Testis (tissue), 3 donors: ENCODE data around the gene GOLGA8J. TPM values are rescaled to one million over a fixed set of nuclear protein-coding genes. Genes with fewer than 3 reads are reported as not detected.
"Not testable (repeated sequence)": the region's sequence is repeated elsewhere in the genome, so short reads cannot be mapped to it uniquely, and the experiment has no call there.

Experiments
- DNase-seq: peaks from one replicate; pipeline ENCODE4 v3.0.0-alpha.2; 2019
- H3K27ac ChIP-seq, 2 donors: fragments of 200-600 bp; sonication (generic); one replicate each; pipeline ENCODE4 v1.5.1; 2019
- H3K27me3 ChIP-seq: fragments of 200-600 bp; sonication (generic); one replicate; pipeline ENCODE4 v1.5.1; 2019
- H3K36me3 ChIP-seq: fragments of 200-600 bp; sonication (generic); one replicate; pipeline ENCODE4 v1.5.1; 2017; ENCODE audit warnings: low read depth; ENCODE audit errors: missing control alignments
- H3K4me1 ChIP-seq: fragments of 200-600 bp; sonication (generic); one replicate; pipeline ENCODE4 v1.5.1; 2019
- H3K4me3 ChIP-seq, 2 donors: fragments of 200-600 bp; sonication (generic); one replicate each; pipeline ENCODE4 v1.5.1; 2017 to 2019
- H3K9me3 ChIP-seq: fragments of 200-600 bp; sonication (generic); one replicate; pipeline ENCODE4 v1.5.1; 2017
- CTCF ChIP-seq, 3 experiments: fragments of 450-650 bp in 2 of 3; fragments of 200-600 bp in 1 of 3; sonication (generic) in 1 of 3; IDR thresholded peaks; one replicate each; pipeline ENCODE4 v1.5.1; 2016 to 2019; ENCODE audit warnings: antibody characterized with exemption in 3 of 3, mild to moderate bottlenecking in 2 of 3, moderate library complexity in 1 of 3
- POLR2A ChIP-seq: fragments of 450-650 bp; IDR thresholded peaks from one replicate; pipeline ENCODE4 v1.6.1; 2017; ENCODE audit warnings: antibody characterized with exemption, mild to moderate bottlenecking, moderate library complexity
- WGBS, 2 donors: methylation state at CpG; one replicate each; pipeline ENCODE4 v1.1.5; 2018; 5-methylcytosine and 5-hydroxymethylcytosine counted together
- intact Hi-C: fragments of 100-400 bp; cut with DNase I; formaldehyde crosslinking; loops from one replicate; pipeline ENCODE4 v1.15.1; 2023; ENCODE audit warnings: low total_unique reads
- polyA plus RNA-seq: library from polyadenylated mRNA; stranded (reverse); fragments of 350-450 nt; fragmentation: Illumina TruSeq; extraction: RNeasy Lipid Tissue Mini Kit (QIAGEN cat#74804); gene quantifications from one replicate; pipeline ENCODE4 v1.2.3, GENCODE V29; 2014; ENCODE audit warnings: low read depth, low replicate concordance; ENCODE audit not compliant: insufficient read depth
- total RNA-seq, 2 donors: library from RNA; depleted of rRNA; stranded (reverse); fragments of >200 nt; gene quantifications; one replicate each; pipeline ENCODE4 v1.2.3, GENCODE V29; 2016

The GOLGA8J gene
- total and polyA plus RNA-seq, 3 donors from 2014 or later: 5.1 to 11.5 (median 6.3) TPM

DNA sequence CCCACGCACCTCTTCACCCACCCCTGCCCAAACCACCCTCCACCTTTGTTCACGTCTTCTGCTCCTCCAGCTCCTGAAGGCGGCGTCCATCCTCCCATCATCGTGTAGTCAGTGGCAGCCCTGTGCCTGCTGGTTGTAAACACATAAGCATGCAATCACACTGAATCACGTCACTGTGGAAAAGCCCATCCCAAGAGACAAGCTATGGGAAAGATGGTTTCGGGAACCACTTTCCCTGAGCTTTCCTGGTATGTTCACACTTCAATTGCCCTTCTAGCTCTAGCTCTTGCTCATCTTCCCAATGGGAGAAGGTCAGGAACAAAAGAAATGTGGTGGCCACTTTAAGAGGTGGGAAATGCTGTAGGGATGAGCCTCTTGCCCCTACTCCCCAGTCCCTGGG is 14.4 kb upstream of the GOLGA8J start:
- no peaks in the 10 kb centered on the region for H3K27me3 ChIP-seq
- no peaks in the 10 kb centered on the region for H3K9me3 ChIP-seq
- intact Hi-C loops: no loop called here
- TF ChIP-seq POLR2A (no peak), CTCF (IDR thresholded peaks at IDR 0.05) (no peak)
- no peaks in the 10 kb centered on the region for H3K36me3 ChIP-seq
- peaks cover 7% of the 10 kb centered on the region for H3K4me1 ChIP-seq
- DNase-seq: no peak
- no peak overlapping the region for H3K27ac ChIP-seq
- WGBS, 2 donors: 93 to 96% methylated on average over 7 of the region's 7 CpGs
- no peak overlapping the region for H3K4me3 ChIP-seq

GRCh38 chr15:30072630-30073029 is 10.1 kb upstream of the GOLGA8J start:
- Histone ChIP-seq H3K27me3 (no peaks in the 10 kb centered on the region), H3K27ac (no peak overlapping the region), H3K4me1 (no peaks in the 10 kb centered on the region), H3K36me3 (no peaks in the 10 kb centered on the region), H3K9me3 (no peaks in the 10 kb centered on the region), H3K4me3 (no peak overlapping the region)
- no peak for DNase-seq
- intact Hi-C loops: no loop called here
- TF ChIP-seq POLR2A: no peak
- no peak for TF ChIP-seq CTCF (IDR thresholded peaks at IDR 0.05)
- WGBS, 2 donors: 27 to 46% methylated on average over 7 of the region's 7 CpGs

GRCh38 chr15:30073915-30074314 is 8.8 kb upstream of the GOLGA8J start:
- Histone ChIP-seq H3K9me3 (no peaks in the 10 kb centered on the region), H3K4me3 (no peak overlapping the region), H3K4me1 (no peaks in the 10 kb centered on the region), H3K27me3 (no peaks in the 10 kb centered on the region), H3K36me3 (no peaks in the 10 kb centered on the region), H3K27ac (no peak overlapping the region)
- intact Hi-C loops: no loop called here
- WGBS, 2 donors: 75 to 81% methylated on average over 3 to 4 of the region's 4 CpGs
- TF ChIP-seq POLR2A (no peak), CTCF (IDR thresholded peaks at IDR 0.05) (no peak)
- DNase-seq: no peak

DNA sequence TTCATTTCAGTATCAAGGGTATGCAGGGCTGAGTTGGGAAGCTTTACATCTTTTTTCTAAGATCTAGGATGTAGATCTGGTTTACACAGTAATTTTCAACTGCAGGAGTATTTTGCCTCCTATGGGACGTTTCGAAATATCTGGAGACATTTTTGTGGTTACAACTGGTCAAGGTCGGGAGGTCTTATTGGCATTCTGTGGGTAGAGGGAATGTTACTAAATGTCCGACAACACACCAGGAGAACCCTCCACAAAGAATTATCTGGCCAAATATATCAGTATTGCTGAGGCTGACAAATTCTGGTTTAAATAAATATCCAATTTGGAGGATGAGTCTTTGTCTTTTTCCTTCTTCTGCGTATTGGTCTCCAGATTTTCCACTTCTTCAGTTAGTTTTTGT is 1.9 kb upstream of the GOLGA8J start:
- 48 to 86% methylated on average over 4 to 5 of the region's 5 CpGs for WGBS, 2 donors
- H3K27me3 ChIP-seq, H3K27ac ChIP-seq, H3K9me3 ChIP-seq, H3K36me3 ChIP-seq, H3K4me1 ChIP-seq, DNase-seq, H3K4me3 ChIP-seq, intact Hi-C loops: not testable (repeated sequence)

DNA sequence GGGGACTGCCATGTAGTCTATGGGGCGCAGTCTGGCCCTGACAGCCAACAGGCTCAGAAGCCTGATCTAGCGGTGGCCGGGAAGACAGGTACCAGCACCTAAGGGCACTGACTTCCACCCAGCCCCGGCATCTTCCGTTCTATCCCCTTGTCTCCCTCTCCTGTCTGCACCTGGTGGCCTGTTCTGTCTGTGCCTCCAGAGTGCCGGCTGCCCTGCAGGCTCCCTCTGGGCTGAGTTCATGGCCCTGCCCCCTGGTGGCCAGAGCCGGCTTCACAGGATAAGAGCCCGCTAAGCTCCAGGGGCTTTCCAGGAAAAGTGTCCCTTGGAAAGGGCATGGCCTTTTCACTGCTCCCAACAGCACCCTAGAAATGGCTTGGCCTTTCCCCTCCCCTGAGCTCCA is 15.1 kb downstream of the GOLGA8J start:
- WGBS, 2 donors: no CpG with 5 or more reads among the region's 8 CpGs

GRCh38 chr15:30102890-30103289 is 20.1 kb downstream of the GOLGA8J start:
- H3K4me1 ChIP-seq, H3K27ac ChIP-seq, H3K9me3 ChIP-seq, H3K27me3 ChIP-seq, H3K4me3 ChIP-seq, H3K36me3 ChIP-seq, DNase-seq, intact Hi-C loops: not testable (repeated sequence)
- no CpG with 5 or more reads among the region's 12 CpGs for WGBS, 2 donors

More for the DNA sequence above, 15.1 kb downstream of the GOLGA8J start:
- H3K27me3 ChIP-seq, DNase-seq, H3K4me3 ChIP-seq, H3K9me3 ChIP-seq, intact Hi-C loops, H3K4me1 ChIP-seq, H3K36me3 ChIP-seq, H3K27ac ChIP-seq: not testable (repeated sequence)

DNA sequence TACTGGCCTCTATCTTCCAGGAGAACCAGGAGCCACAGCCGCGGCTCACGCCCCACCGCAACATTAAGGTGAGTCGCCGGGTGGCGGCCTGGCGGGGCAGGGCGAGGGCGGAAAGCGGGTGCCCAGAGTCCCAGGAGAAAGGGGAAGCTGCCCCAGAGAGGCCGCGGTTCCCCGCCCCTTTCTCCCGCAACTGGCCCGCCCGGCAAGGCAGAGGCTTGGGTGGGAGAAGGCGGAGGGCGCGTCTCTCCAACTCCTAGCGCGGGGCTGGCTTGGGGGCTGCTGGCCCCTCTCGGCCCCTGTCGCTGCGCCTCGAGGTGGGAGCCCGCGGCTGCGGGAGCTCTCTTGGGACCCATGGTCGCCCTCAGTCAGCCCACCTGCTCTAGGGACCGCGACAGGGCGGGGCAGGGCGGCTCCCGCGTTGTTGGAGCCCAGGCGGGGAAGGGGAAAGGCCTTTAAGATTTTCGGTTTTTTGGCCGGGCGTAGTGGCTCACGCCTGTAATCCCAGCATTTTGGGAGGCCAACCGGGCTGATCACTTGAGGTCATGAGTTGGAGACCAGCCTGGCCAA is 21.3 kb downstream of the GOLGA8J start:
- H3K27ac ChIP-seq, H3K9me3 ChIP-seq, intact Hi-C loops, H3K4me1 ChIP-seq, H3K27me3 ChIP-seq, H3K36me3 ChIP-seq, H3K4me3 ChIP-seq, DNase-seq: not testable (repeated sequence)
- WGBS, 2 donors: no CpG with 5 or more reads among the region's 42 CpGs

- no CpG with 5 or more reads among the region's 4 CpGs for WGBS, 2 donors
- intact Hi-C loops, H3K4me1 ChIP-seq, H3K27ac ChIP-seq, H3K27me3 ChIP-seq, DNase-seq, H3K4me3 ChIP-seq, H3K9me3 ChIP-seq, H3K36me3 ChIP-seq: not testable (repeated sequence)
Measured at GRCh38 chr15:30110591-30110990, 27.8 kb downstream of the GOLGA8J start.

- H3K4me1 ChIP-seq, H3K36me3 ChIP-seq, H3K27ac ChIP-seq, DNase-seq, H3K9me3 ChIP-seq, intact Hi-C loops, H3K27me3 ChIP-seq, H3K4me3 ChIP-seq: not testable (repeated sequence)
- WGBS, 2 donors: 17% methylated on average over 1 of the region's 2 CpGs; no CpG with 5 or more reads in 1 of the 2 donors
Measured at GRCh38 chr15:30130066-30130465, 47.3 kb downstream of the GOLGA8J start.

DNA sequence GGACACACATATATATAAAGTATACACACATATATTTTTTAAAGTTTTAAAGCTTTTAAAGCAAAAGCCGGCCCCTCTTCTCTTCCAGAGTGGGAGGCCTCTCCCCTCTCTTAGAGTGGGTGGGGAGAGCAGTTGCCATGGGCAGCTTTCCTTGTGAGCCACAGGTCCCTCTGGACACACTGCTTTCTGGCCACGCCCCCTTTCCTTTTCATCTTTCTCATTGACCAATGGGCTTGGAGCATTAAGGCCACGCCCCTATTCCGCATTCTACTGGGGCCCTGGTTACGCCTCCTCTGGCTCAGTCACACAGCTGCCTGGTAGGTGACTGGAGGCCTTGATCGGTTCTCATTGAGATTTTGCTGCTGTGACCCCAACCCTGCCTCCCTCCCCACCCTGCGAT is 52.0 kb downstream of the GOLGA8J start, which contains the start of gene GOLGA8T:
Gene GOLGA8T, plus strand, starts transcription at position 301 of the 400 bp plus-strand sequence. Its CDS starts 98 bp downstream, at position 399.
- H3K4me1 ChIP-seq, DNase-seq, H3K27me3 ChIP-seq, intact Hi-C loops, H3K4me3 ChIP-seq, H3K9me3 ChIP-seq, H3K36me3 ChIP-seq, H3K27ac ChIP-seq: not testable (repeated sequence)
- no CpG with 5 or more reads among the region's 7 CpGs for WGBS, 2 donors
